GM18526 (cell line): ENCODE results near the gene KRT13.

Experiments
- POLR2A ChIP-seq: IDR thresholded peaks from 3 replicates; pipeline ENCODE4 v1.6.1; 2011; ENCODE audit not compliant: insufficient read length; ENCODE audit errors: extremely low read depth

KRT13 gene

GRCh38 chr17:41528959-41529353 lies 23.5 kb upstream of the KRT13 start:
- no peak for TF ChIP-seq POLR2A

- TF ChIP-seq POLR2A: no peak
Observed at GRCh38 chr17:41527063-41528023, 21.9 kb upstream of the KRT13 start.

- TF ChIP-seq POLR2A: no peak
Observed at GRCh38 chr17:41524261-41524660, 18.8 kb upstream of the KRT13 start.

GRCh38 chr17:41523787-41524186 lies 18.4 kb upstream of the KRT13 start:
- TF ChIP-seq POLR2A: no peak

- no peak for TF ChIP-seq POLR2A
Observed at GRCh38 chr17:41523225-41523593, 17.8 kb upstream of the KRT13 start.

GRCh38 chr17:41522301-41523224 lies 17.2 kb upstream of the KRT13 start:
- no peak for TF ChIP-seq POLR2A

GRCh38 chr17:41521574-41522261 lies 16.3 kb upstream of the KRT13 start:
- TF ChIP-seq POLR2A: no peak

GRCh38 chr17:41520821-41521521 lies 15.6 kb upstream of the KRT13 start:
- TF ChIP-seq POLR2A: no peak

- no peak for TF ChIP-seq POLR2A
Observed at GRCh38 chr17:41519501-41520224, 14.3 kb upstream of the KRT13 start.

- TF ChIP-seq POLR2A: no peak
Observed at GRCh38 chr17:41518789-41519449, 13.5 kb upstream of the KRT13 start, which contains the start of gene KRT15. KRT15 (minus strand) TSS chr17:41518890; CDS start chr17:41518827, 63 bp downstream.

GRCh38 chr17:41518031-41518430 lies 12.6 kb upstream of the KRT13 start:
- TF ChIP-seq POLR2A: no peak

- TF ChIP-seq POLR2A: no peak
Observed at GRCh38 chr17:41516830-41517283, 11.4 kb upstream of the KRT13 start.

- TF ChIP-seq POLR2A: no peak
Observed at GRCh38 chr17:41516147-41516829, 10.9 kb upstream of the KRT13 start.
